Measurements from ENCODE around the gene UBE3C. TPM values are rescaled to one million over a fixed set of nuclear protein-coding genes. Genes with fewer than 3 reads are reported as not detected.

UBE3C gene

GRCh38 chr7:157313645-157314044, 174.9 kb downstream of the UBE3C start:
- no peak overlapping the region for H2BK120ac ChIP-seq (ENCODE audit: low read depth, low read length)

GRCh38 chr7:157318015-157318706, 179.4 kb downstream of the UBE3C start:
- H3K27me3 ChIP-seq (ENCODE audit: control insufficient read depth in 3 of 3, insufficient read depth in 3 of 3, low read depth in 1 of 3, low read length in 3 of 3): no peaks in the 10 kb centered on the region

More at GRCh38 chr7:157313645-157314044, 174.9 kb downstream of the UBE3C start:
- H3K18ac ChIP-seq (ENCODE audit: low read length): peak overlapping the region; percentile 71
- no peak overlapping the region for H2BK12ac ChIP-seq (ENCODE audit: low read length)
- no peaks in the 10 kb centered on the region for H3K79me1 ChIP-seq (ENCODE audit: low read depth, low read length)
- no peaks in the 10 kb centered on the region for H3K9me3 ChIP-seq (replicated peaks in 1 of 2; ENCODE audit: control insufficient read depth in 2 of 2, insufficient read depth in 1 of 2, low read depth in 1 of 2, low read length in 2 of 2)
- peak overlapping the region; percentile 13 for H2AFZ ChIP-seq (ENCODE audit: low read length)
- peaks cover 0 to 9% of the 10 kb centered on the region in 2 donors for H3K4me1 ChIP-seq (ENCODE audit: control insufficient read depth in 2 of 2, insufficient read depth in 1 of 2, low read depth in 1 of 2, low read length in 2 of 2)
- H3K27ac ChIP-seq (replicated peaks; ENCODE audit: low read length): no peak overlapping the region
- peak overlapping the region; percentile 75 for H2AK5ac ChIP-seq (ENCODE audit: low read depth, low read length)
- no peaks in the 10 kb centered on the region for H3K36me3 ChIP-seq (replicated peaks in 1 of 2; ENCODE audit: control insufficient read depth in 2 of 2, insufficient read depth in 2 of 2, low read length in 2 of 2)
- H3K14ac ChIP-seq (ENCODE audit: low read length): peak overlapping the region; percentile 56
- H4K91ac ChIP-seq (ENCODE audit: low read depth, low read length, poor library complexity): no peak overlapping the region
- H2BK5ac ChIP-seq (ENCODE audit: low read length): no peak overlapping the region
- peak overlapping the region; percentile 8 for H3K23ac ChIP-seq (ENCODE audit: low read depth, low read length, poor library complexity)
- H2BK15ac ChIP-seq (ENCODE audit: low read length): peak overlapping the region; percentile 89
- no peak for DNase-seq (ENCODE audit: low spot score)
- H3K4me2 ChIP-seq (ENCODE audit: insufficient read depth, low read length, poor library complexity, severe bottlenecking): no peak overlapping the region
- H3K4ac ChIP-seq (ENCODE audit: low read length): no peak overlapping the region
- H3K9ac ChIP-seq (ENCODE audit: low read depth, low read length, poor library complexity): no peak overlapping the region
- no peaks in the 10 kb centered on the region for H3K27me3 ChIP-seq (ENCODE audit: control insufficient read depth in 3 of 3, insufficient read depth in 3 of 3, low read depth in 1 of 3, low read length in 3 of 3)
- no peak overlapping the region for H4K8ac ChIP-seq (ENCODE audit: low read depth, low read length)
- WGBS, 2 donors (ENCODE audit: extremely low coverage in 2 of 2, insufficient read length in 2 of 2, insufficient replicate concordance in 1 of 2): no CpG with 5 or more reads among the region's 15 CpGs
- no peak overlapping the region for H3K4me3 ChIP-seq (ENCODE audit: low read length in 2 of 2)

More at GRCh38 chr7:157318015-157318706, 179.4 kb downstream of the UBE3C start:
- Histone ChIP-seq H3K4me1 (ENCODE audit: control insufficient read depth in 2 of 2, insufficient read depth in 1 of 2, low read depth in 1 of 2, low read length in 2 of 2) (peaks cover 0 to 5% of the 10 kb centered on the region in 2 donors), H3K36me3 (replicated peaks in 1 of 2; ENCODE audit: control insufficient read depth in 2 of 2, insufficient read depth in 2 of 2, low read length in 2 of 2) (no peaks in the 10 kb centered on the region), H2BK12ac (ENCODE audit: low read length) (no peak overlapping the region), H3K9ac (ENCODE audit: low read depth, low read length, poor library complexity) (no peak overlapping the region), H3K4me2 (ENCODE audit: insufficient read depth, low read length, poor library complexity, severe bottlenecking) (no peak overlapping the region), H3K4me3 (ENCODE audit: low read length in 2 of 2) (no peak overlapping the region), H3K14ac (ENCODE audit: low read length) (no peak overlapping the region), H3K18ac (ENCODE audit: low read length) (peak overlapping the region; percentile 15), H4K91ac (ENCODE audit: low read depth, low read length, poor library complexity) (no peak overlapping the region), H2AK5ac (ENCODE audit: low read depth, low read length) (no peak overlapping the region), H3K9me3 (replicated peaks in 1 of 2; ENCODE audit: control insufficient read depth in 2 of 2, insufficient read depth in 1 of 2, low read depth in 1 of 2, low read length in 2 of 2) (no peaks in the 10 kb centered on the region), H2BK5ac (ENCODE audit: low read length) (no peak overlapping the region), H2AFZ (ENCODE audit: low read length) (peak overlapping the region; percentile 85), H2BK15ac (ENCODE audit: low read length) (peak overlapping the region; percentile 4), H3K4ac (ENCODE audit: low read length) (no peak overlapping the region), H3K27ac (replicated peaks; ENCODE audit: low read length) (peak overlapping the region; percentile 51), H3K79me1 (ENCODE audit: low read depth, low read length) (no peaks in the 10 kb centered on the region), H2BK120ac (ENCODE audit: low read depth, low read length) (no peak overlapping the region), H4K8ac (ENCODE audit: low read depth, low read length) (no peak overlapping the region), H3K23ac (ENCODE audit: low read depth, low read length, poor library complexity) (no peak overlapping the region)
- DNase-seq (ENCODE audit: low spot score): no peak
- WGBS, 2 donors (ENCODE audit: extremely low coverage in 2 of 2, insufficient read length in 2 of 2, insufficient replicate concordance in 1 of 2): no CpG with 5 or more reads among the region's 14 CpGs

Small RNAs within 50 kb of the gene (small RNA-seq; reads per million reads assigned to genes)
- not detected for gene AC004975.1 (ENCODE audit: insufficient read depth)
